GM19035 (cell line): Measurements from ENCODE around the gene IRF7.

Source experiments
- ATAC-seq: cut with Tn5 transposase; IDR thresholded peaks from one replicate; pipeline ENCODE4 v1.9.1; 2021; ENCODE audit not compliant: unreplicated experiment

The IRF7 gene

DNA sequence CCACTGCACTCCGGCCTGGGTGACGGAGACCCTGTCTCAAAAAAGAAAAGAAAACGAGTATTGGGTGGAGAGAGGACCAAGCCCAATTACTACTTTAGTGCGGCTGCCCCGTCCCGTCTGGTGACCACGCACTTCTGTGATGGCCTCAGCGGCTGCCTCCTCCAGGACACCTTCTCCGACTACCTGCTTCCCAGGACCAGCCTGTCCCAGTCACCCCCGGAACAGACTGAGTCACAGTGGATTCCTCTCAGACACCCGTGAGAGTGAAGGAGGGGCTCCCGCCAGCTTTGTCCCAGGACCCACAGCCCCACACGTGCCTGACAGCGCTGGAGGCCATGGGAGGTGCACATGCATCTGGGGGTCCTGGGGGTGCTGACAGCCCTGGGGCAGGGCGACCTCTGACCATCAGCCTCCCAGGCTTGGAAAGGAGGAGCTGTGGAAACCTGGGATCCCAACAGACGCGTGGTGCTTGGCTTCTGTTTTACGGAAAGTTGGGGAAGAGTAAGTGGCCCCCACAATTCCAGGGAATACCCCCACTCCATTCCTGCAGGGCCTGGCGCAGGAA, 26.1 kb upstream of the IRF7 start:
- ATAC-seq: no peak

- no peak for ATAC-seq
Observed at GRCh38 chr11:640021-640706, 24.4 kb upstream of the IRF7 start.

DNA sequence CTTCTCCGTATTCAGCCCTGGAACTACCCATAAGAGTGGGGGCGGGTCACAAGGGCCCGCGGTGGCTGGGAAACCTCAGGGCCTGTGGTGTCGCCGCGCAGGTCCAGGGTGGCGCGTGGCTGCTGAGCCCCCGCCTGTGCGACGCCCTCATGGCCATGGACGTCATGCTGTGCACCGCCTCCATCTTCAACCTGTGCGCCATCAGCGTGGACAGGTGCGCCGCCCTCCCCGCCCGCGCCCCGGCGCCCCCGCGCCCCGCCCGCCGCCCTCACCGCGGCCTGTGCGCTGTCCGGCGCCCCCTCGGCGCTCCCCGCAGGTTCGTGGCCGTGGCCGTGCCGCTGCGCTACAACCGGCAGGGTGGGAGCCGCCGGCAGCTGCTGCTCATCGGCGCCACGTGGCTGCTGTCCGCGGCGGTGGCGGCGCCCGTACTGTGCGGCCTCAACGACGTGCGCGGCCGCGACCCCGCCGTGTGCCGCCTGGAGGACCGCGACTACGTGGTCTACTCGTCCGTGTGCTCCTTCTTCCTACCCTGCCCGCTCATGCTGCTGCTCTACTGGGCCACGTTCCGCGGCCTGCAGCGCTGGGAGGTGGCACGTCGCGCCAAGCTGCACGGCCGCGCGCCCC, 23.7 kb upstream of the IRF7 start:
- no peak for ATAC-seq

DNA sequence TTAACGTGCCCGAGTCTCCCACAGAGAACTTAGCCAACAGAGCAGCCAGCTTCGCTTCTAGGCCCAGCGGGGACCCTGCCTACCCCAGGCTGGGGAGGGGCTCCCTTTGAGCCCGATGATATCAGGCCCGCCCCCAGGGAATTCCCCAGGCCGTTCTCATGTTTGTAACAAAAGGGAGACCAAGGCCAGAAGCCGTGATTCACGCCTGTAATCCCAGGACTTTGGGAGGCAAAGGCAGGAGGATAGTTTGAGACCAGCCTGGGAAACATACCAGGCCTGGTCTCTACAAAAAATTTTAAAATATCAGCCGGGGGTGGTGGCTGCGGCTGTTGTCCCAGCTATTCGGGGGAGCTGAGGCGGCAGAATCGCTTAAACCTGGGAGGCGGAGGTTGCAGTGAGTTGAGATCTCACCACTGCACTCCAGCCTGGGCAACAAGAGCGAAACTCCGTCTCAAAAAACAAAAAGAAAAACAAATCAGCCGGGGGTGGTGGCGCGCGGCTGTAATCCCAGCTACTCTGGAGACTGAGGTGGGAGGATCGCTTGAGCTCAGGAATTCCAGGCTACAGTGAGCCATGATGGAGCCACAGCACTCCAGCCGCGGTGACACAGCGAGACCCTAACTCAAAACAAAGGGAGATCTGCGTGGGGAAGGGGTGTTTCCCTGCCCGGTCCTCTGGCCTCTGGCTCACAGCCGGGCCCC, 23.0 kb upstream of the IRF7 start:
- ATAC-seq: no peak

GRCh38 chr11:637593-638521, 22.1 kb upstream of the IRF7 start:
- ATAC-seq: no peak

DNA sequence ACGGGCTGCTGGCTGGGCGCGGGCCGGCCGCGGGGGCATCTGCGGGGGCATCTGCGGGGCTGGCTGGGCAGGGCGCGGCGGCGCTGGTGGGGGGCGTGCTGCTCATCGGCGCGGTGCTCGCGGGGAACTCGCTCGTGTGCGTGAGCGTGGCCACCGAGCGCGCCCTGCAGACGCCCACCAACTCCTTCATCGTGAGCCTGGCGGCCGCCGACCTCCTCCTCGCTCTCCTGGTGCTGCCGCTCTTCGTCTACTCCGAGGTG, 21.5 kb upstream of the IRF7 start:
- no peak for ATAC-seq

- no peak for ATAC-seq
Observed at GRCh38 chr11:636511-637332, 21.0 kb upstream of the IRF7 start, which contains the start of gene DRD4. TSS of gene DRD4 (plus strand) at chr11:637269. CDS start at chr11:637305, 36 bp downstream.

DNA sequence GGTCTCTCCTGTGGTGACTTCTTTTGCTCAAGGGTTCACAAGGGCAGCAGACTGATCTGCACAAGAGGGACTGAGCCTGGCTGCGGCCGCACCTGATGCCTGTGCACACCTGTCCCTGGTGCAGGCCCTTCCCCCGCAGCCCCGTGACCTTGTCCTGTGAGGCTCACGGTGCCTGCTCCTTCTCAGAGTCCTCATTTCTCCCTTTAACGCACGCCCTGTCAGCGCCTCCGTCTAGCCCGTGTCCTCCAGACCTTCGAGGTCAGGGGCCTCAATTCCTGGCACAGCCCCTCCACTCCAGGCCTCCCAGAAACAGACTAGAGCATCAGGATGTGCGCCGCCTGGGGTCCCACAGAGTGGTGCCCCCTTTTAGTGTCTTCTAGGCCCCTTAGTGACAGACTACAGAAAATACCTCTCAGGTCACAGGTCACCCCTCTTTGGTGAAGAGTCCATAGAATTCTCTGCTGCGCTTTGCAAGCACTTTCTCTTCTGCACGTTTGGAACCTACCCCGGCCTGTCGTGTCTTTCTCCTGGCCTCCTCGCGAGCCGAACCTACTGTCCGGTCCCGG, 20.3 kb upstream of the IRF7 start:
- ATAC-seq: no peak

GRCh38 chr11:630871-631270, 15.1 kb upstream of the IRF7 start:
- no peak for ATAC-seq

DNA sequence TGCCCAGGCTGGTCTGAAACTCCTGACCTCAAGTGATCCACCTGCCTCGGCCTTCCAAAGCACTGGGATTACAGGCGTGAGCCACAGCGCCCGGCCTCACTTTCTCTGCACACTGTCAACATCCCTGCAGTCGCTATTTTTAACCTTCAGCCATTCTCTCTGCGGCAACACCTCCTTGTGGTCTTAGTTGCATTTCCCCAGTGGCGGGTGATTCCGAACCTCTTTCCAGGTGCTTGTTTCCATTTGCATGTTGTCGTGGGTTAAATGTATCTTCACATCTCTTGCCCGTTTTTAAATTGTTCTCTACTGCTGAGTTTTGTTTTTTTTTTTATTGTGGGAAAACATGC, 13.5 kb upstream of the IRF7 start:
- ATAC-seq: no peak

DNA sequence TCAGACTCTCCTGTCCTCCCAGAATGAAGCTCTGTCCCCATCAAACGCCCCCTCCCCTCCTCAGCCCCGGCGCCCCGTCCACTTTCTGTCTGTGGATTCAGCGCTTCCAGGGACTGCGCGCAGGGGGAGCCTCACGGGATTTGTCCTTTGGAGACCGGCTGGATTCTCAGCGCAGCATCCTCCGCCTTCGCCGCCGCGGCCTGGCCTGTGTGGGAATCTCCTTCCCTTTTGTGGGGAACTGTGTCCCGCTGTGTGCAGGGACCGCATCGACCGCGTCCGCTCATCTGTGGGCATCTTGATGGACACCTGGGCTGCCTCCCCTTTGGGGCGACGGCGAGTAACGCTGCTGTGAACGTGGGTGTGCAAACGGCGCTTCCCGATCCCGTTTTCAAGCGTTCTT, 12.3 kb upstream of the IRF7 start:
- no peak for ATAC-seq

DNA sequence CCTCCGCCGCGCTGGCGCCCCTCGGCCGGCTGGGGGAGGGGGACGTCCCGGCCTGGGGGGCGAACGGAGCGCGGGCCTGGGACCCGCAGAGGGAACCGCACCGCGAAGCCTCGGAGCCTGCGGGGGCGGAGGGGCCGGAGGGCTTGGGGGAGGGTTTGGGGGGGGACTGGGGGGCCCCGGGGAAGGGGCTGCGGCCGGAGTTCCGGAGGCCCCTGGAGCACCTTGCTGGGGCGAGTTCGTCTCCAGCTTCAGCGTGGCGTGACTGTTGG, 11.5 kb upstream of the IRF7 start:
- no peak for ATAC-seq

GRCh38 chr11:626475-627307, 10.9 kb upstream of the IRF7 start, which contains the start of gene SCT:
TSS of gene SCT (minus strand) at chr11:627181. CDS start at chr11:627143, 38 bp downstream.
- no peak for ATAC-seq

DNA sequence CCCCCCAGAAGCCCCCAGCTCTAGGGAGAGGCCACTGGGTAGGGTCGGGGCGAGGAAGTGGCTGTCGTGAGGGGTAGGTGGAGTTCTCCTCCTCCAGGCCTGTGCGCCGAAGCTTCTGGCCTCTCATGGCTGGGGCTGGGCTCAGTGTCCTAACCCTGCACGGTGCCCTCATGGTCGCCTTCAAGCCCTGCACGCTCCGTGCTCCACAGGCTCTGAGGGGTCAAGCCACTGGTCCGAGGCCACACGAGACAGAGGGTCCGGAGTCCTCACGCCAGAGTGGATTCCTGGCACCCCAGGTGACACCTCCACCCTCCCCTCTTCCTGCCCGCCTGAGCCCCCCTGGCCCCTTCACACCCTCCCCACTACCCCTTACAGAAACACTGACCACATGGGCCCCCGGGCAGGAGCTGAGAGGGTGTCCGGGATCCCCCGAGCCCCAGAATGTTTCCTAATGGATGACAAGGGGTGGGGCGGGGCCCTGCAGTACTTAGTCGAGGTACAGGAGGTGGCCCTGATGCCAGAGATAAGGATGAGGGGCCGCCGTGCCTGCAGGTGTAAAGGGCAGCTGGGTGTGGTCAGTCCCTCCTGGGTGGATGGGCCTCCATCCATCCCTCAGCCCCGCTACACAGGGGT, 10.0 kb upstream of the IRF7 start:
- ATAC-seq: no peak

DNA sequence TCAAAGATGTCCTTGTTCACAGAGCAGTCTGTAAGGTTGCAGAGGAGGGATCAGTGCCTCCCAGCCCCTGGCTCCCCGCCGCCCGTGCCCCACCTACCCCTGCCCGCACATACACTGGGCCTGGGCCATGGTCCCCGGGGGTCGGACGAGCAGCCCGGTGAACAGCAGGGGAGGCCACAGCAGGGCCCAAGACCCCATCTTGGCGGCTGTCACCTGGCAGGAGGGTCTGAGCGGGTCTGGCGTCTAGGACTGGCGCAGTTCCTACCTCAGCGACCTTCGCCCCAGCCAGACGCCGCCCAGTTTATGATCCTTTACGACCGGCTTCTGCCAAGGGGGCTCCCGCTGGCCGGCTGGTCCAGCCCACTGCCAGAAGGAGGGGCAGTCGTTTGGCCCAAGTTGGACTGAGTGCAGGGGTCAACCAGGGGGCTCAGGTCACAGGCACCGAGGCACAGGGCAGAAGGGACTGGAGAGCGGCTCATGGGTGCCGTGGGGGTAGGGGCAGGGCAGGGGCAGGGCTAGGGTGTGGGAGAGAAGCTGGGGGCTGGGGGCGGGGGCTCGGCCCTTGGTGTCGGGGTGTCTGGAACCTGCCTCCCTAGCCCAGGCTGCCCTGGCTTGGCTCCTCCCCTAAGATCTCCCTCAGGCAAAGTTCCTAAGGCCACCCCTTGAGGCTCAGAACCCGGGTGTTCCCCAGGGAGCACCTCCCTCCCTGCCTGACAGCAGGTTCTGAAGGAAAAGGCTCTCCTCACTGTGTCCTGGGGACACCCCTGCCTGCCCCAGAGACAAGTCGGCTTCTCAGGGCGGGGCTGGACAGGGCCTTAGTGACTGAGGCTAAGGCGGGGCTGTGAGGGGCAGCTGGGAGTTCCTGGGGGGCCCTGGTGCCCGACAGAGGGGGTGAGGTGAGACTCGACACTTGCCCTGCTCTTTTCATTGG, 9.2 kb upstream of the IRF7 start, which contains the start of gene CDHR5:
TSS of gene CDHR5 (minus strand) at position 251 of the 931 bp plus-strand sequence. CDS start at position 198, 53 bp downstream.
- no peak for ATAC-seq

DNA sequence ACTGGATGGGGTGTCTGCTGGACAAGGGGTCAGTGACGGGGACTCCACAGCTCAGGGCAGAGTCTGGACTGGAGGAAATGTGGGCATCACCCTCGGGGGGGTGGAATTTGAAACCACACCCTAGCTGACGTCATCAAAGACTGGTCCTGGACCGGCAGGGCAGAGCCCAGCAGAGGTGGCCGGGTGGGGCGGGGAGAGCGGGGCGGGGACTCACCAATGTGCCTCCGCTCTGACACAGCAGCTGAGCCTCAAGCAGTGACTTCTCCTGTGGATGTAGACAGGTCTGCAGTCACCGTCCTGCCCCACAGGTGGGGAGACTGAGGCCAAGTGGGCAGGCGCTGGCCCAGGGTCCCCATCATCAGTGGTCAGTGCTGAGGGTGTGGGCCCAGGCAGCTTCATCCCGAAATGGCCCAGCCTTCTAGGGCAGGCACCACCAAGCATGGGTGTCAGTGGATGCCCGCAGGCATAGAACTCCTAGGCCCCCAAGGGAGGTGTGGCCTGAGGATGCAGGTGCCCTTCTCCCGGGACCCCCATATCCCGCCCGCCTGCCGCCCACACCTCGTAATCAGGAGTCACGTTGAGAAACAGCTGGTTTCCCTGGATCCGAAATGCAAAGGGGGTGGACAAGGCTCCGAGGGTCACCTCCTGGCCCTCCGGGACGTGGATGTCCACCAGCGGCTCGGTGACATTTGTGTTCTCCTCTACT, 8.4 kb upstream of the IRF7 start:
- no peak for ATAC-seq

- ATAC-seq: no peak
Observed at GRCh38 chr11:623349-623869, 7.7 kb upstream of the IRF7 start.
